ENCODE results near the gene NCBP2.

GRCh38 chr3:196987022-196987421 lies 44.7 kb upstream of the NCBP2 start:
- TF ChIP-seq, protein P1, sequence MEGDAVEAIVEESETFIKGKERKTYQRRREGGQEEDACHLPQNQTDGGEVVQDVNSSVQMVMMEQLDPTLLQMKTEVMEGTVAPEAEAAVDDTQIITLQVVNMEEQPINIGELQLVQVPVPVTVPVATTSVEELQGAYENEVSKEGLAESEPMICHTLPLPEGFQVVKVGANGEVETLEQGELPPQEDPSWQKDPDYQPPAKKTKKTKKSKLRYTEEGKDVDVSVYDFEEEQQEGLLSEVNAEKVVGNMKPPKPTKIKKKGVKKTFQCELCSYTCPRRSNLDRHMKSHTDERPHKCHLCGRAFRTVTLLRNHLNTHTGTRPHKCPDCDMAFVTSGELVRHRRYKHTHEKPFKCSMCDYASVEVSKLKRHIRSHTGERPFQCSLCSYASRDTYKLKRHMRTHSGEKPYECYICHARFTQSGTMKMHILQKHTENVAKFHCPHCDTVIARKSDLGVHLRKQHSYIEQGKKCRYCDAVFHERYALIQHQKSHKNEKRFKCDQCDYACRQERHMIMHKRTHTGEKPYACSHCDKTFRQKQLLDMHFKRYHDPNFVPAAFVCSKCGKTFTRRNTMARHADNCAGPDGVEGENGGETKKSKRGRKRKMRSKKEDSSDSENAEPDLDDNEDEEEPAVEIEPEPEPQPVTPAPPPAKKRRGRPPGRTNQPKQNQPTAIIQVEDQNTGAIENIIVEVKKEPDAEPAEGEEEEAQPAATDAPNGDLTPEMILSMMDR (IDR thresholded peaks at IDR 0.05; ENCODE audit: low read depth, low read length) = no peak
- no peak for TF ChIP-seq EZH2phosphoT487 (IDR thresholded peaks at IDR 0.05; ENCODE audit: low read depth)

All from OCI-LY3 (cell line).